Activated CD8-positive, alpha-beta memory T cell treated with anti-CD3 and anti-CD28 coated beads for 36 hours (primary cell): Measurements from ENCODE around the gene ZFP91. TPM values are rescaled to one million over a fixed set of nuclear protein-coding genes. Genes with fewer than 3 reads are reported as not detected.

Experiments used
- CTCF ChIA-PET: fragments of 350-600 bp; sonication (Branson Sonifier 250); formaldehyde crosslinking; loops from one replicate; lab custom pipeline; 2021; ENCODE audit warnings: antibody characterized with exemption; lab: Charles Lee
- POLR2A ChIA-PET: fragments of 350-600 bp; sonication (Branson Sonifier 250); formaldehyde crosslinking; loops from one replicate; lab custom pipeline; 2021; ENCODE audit warnings: antibody characterized with exemption; lab: Charles Lee
- total RNA-seq, 2 experiments: library from RNA; stranded (reverse); gene quantifications; one replicate each; pipeline ENCODE4 v1.2.3, GENCODE V29; 2021

ZFP91 gene
- total RNA-seq, 2 experiments from 2014 or later: 52.7 to 55.6 TPM

DNA sequence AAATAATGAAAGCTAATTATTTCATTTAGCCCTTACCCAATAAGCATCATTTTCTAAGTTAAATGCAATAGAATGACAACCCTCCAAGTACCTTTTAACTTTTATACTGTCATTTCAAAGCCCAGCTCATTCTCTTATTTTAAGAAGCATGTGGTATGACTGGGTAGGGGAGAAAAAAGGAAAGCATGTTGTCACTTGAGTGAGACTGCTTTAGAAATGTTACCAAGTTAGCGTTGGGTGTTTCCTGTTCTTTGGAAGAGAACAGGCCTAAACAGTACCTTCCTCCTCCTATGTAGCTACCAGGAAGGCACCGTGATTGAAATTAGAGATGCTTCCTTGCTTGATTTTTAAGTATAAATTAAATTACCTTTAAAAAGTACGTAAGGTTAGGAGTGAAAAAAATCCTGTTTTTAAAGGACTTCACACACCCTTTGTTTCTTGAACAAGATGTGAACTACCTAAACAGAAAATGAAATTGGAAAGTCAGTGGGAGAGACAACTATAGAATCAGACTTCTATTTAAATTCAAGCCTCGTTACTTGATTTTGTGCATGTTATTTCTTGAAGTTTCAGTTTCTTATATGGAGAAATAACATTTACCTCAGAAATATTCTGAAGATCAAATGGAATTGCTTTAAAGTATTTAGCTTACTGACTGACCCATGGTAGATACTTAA lies 42.9 kb downstream of the ZFP91 start:
- ChIA-PET POLR2A (no interaction called here), CTCF (no interaction called here)

- CTCF ChIA-PET: no interaction called here
- POLR2A ChIA-PET: no interaction called here
Measured at GRCh38 chr11:58622344-58622743, 43.5 kb downstream of the ZFP91 start, which contains the start of gene CNTF. TSS of gene CNTF (plus strand) at chr11:58622665. CDS start at chr11:58622753, 88 bp downstream.

DNA sequence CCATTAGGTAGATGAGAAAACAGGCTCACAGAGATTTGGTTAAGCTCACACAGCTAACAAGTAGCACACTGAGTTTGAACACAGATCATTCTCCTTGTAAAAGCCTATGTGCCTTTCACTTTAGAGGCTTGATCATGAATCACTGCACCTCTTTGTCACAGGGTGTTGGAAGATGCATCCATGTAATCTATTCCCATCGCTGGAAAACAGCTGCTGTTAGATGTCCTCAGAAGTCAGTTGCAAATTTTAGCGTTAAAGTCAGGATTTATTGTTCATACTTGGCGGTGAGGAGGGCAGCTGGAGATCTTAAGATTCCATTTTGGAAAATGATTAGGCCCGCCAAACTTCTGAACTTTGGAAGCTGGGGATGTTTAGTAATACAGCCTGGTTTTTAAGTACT lies 46.2 kb downstream of the ZFP91 start:
- CTCF ChIA-PET: no interaction called here

DNA sequence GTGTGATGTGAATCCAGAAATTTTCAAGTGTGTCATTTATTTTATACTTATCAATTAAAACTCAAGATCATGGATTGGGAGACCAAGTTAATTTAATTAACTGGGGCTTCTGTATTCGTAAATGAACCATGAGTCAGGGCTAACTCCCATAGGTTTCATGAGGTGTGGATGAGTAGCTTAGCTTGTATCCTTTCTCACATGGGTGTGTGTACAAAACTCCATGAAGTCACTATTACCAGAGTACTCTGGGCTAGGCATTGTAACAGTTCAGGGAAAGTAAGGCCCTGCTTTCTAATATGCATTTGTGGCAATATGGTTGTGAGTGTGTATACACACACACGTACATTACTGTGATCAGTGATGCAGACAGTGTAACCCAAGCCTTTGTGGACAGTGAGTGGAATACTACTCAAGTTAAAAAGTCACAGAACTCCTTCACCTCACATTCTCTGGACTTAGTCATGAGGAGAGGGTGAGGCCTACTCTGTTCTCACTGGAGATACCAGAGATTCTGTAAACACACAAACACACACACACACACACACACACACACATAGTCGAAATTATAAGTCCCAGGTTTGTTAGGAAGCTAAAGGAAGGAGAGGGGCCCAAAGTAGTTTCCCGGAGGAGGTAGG lies 47.1 kb downstream of the ZFP91 start:
- POLR2A ChIA-PET: no interaction called here
- CTCF ChIA-PET: interaction anchor here (0.8 to 1.1 kb wide), 2 partner anchors 58 to 73 kb away, joined by 3 to 5 read pairs; no protein-coding TSS in a partner anchor

More for the DNA sequence above, 46.2 kb downstream of the ZFP91 start:
- POLR2A ChIA-PET: no interaction called here

- ChIA-PET CTCF (interaction anchor here (1.1 kb wide), 1 partner anchor 59 kb away, joined by 3 read pairs; no protein-coding TSS in a partner anchor), POLR2A (interaction anchor here (0.7 kb wide), 1 partner anchor 62 kb away, joined by 3 read pairs; no protein-coding TSS in a partner anchor)
Measured at GRCh38 chr11:58626934-58627483, 48.1 kb downstream of the ZFP91 start.

GRCh38 chr11:58628446-58628845 lies 49.6 kb downstream of the ZFP91 start:
- ChIA-PET CTCF (interaction anchor here (1.4 to 2.5 kb wide), 2 partner anchors 11 to 26 kb away, joined by 4 to 8 read pairs; no protein-coding TSS in a partner anchor), POLR2A (interaction anchor here (0.6 kb wide), 1 partner anchor 61 kb away, joined by 3 read pairs; no protein-coding TSS in a partner anchor)

GRCh38 chr11:58629857-58630256 lies 51.0 kb downstream of the ZFP91 start:
- ChIA-PET POLR2A (no interaction called here), CTCF (interaction anchor here (1.0 to 2.5 kb wide), 6 partner anchors 9 to 63 kb away, joined by 3 to 8 read pairs (median 4); no protein-coding TSS in a partner anchor)

GRCh38 chr11:58631378-58631777 lies 52.5 kb downstream of the ZFP91 start:
- CTCF ChIA-PET: no interaction called here
- POLR2A ChIA-PET: no interaction called here

- ChIA-PET CTCF (interaction anchor here (1.2 kb wide), 1 partner anchor 53 kb away, joined by 3 read pairs; no protein-coding TSS in a partner anchor), POLR2A (interaction anchor here (0.7 kb wide), 1 partner anchor 661 kb away, joined by 3 read pairs; no protein-coding TSS in a partner anchor)
Measured at GRCh38 chr11:58632510-58632909, 53.6 kb downstream of the ZFP91 start.

- CTCF ChIA-PET: interaction anchor here (0.8 to 1.4 kb wide), 2 partner anchors 18 to 19 kb away, joined by 3 read pairs; no protein-coding TSS in a partner anchor
- POLR2A ChIA-PET: no interaction called here
Measured at GRCh38 chr11:58636587-58636986, 57.7 kb downstream of the ZFP91 start.

DNA sequence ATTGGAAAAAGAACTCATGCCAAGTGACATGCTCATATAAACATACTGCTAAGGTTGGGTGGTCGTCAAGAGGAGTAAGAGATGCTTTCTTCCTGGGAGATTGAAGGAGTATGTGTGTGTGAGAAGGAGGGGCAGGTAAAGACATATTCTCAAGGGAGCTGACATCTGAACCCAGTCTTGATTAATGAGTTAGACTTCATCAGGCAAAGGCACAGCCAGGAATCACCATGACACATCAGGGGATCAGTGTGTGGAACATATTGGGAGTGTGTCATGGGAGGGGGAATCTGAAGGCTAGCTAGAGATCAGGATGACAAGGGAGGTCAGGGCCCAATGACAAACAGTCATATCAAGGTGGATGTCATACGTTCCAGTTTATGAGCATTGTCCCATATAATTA lies 58.5 kb downstream of the ZFP91 start:
- CTCF ChIA-PET: interaction anchor here (0.8 to 1.4 kb wide), 2 partner anchors 17 to 20 kb away, joined by 3 read pairs; no protein-coding TSS in a partner anchor
- POLR2A ChIA-PET: no interaction called here

GRCh38 chr11:58639103-58639502 lies 60.2 kb downstream of the ZFP91 start:
- CTCF ChIA-PET: interaction anchor here (1.8 kb wide), 1 partner anchor 10 kb away, joined by 8 read pairs; no protein-coding TSS in a partner anchor
- POLR2A ChIA-PET: no interaction called here

DNA sequence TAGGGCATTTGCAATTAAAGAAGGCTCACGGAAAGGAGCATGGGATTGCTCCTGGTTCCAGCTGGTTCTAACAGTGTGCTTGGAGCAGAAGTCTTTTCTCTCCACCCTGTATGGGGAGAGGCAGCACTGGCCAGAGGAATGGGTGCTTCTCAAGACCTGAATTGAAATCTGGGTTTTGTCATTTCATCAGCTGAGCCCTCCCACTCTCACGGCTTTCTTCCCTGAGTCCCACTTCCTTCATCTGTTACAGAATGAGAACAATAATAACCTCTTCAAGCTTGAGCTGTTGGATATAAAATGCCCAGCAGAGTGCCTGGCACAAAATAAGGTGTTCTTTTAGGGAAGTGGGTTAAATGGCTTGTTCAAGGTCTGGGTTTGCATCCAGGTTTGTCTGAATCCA lies 60.8 kb downstream of the ZFP91 start:
- POLR2A ChIA-PET: no interaction called here

DNA sequence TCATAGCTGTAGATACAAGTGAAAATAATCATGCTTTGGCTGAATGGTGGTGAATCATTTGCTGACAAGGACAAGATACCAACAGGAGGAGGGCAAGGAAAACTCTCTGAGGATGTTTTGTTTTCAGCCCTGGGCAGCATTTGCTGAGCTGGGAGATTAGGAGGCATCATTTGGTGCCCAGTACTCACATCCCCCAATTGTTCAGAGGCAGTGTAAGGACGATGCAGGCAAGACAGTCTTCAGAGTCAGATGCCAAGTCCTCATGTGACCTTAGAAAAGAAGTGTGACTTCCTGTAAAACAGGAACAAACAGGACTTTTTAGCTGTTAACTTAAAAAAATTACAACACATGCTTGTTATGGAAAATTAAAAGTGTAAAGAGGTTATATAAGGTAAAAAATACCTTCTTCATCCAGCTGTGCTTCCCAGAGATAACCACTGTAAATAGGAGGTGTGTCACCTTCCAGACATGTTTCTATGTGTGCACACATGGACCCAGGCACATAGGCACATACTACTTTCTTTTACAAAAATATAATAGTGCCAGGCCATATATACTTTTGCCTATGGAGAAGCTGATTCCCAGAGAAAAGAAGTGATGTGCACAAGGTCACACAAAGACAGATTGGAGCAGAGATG lies 61.6 kb downstream of the ZFP91 start:
- ChIA-PET POLR2A (interaction anchor here (0.5 kb wide), 1 partner anchor 49 kb away, joined by 4 read pairs; no protein-coding TSS in a partner anchor), CTCF (no interaction called here)

More for the DNA sequence above, 60.8 kb downstream of the ZFP91 start:
- CTCF ChIA-PET: interaction anchor here (1.8 kb wide), 1 partner anchor 11 kb away, joined by 8 read pairs; no protein-coding TSS in a partner anchor

DNA sequence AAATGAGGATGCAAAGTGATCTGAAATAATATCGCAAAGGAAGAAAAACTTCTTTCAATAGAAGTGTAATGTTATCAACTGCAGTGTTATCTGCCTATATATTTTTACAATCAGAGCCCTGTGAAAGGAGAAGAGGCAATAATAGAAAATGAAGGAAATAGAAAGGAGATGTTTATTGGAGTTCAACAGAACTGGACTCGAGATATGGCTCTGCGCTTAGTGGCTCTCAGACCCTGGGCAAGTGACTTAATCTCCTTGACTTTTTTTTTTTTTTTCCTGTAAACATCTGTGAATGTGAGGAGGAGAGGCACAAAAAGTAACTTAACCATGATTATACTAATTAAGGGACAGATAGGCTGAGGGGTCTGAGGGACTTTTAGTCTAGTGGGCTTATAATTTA lies 62.5 kb downstream of the ZFP91 start:
- ChIA-PET POLR2A (no interaction called here), CTCF (no interaction called here)

- ChIA-PET POLR2A (no interaction called here), CTCF (no interaction called here)
Measured at GRCh38 chr11:58641803-58642581, 63.1 kb downstream of the ZFP91 start.

GRCh38 chr11:58645854-58646253 lies 67.0 kb downstream of the ZFP91 start:
- POLR2A ChIA-PET: no interaction called here
- CTCF ChIA-PET: interaction anchor here (1.0 kb wide), 1 partner anchor 143 kb away, joined by 3 read pairs; no protein-coding TSS in a partner anchor

GRCh38 chr11:58647141-58647699 lies 68.4 kb downstream of the ZFP91 start:
- POLR2A ChIA-PET: no interaction called here
- CTCF ChIA-PET: interaction anchor here (1.0 kb wide), 1 partner anchor 142 kb away, joined by 3 read pairs; no protein-coding TSS in a partner anchor
